Measurements from ENCODE around the gene DYNLT2.

DYNLT2 gene

GRCh38 chr6:169722362-169723199, 28.8 kb downstream of the DYNLT2 start:
- in situ Hi-C loops (cut with HindIII; ENCODE audit: low sequenced_read_pairs) = no loop called here
- H3K4me3 ChIP-seq (ENCODE audit: low read depth, low read length) = peak overlapping the region; percentile 72
- peak; percentile 67 for DNase-seq (ENCODE audit: low read depth)
- no peak for TF ChIP-seq CTCF (IDR thresholded peaks at IDR 0.05; ENCODE audit: low read depth, low read length, missing control alignments)

GRCh38 chr6:169720207-169720855, 31.0 kb downstream of the DYNLT2 start:
- in situ Hi-C loops (cut with HindIII; ENCODE audit: low sequenced_read_pairs) = no loop called here
- no peak for DNase-seq (ENCODE audit: low read depth)
- TF ChIP-seq CTCF (IDR thresholded peaks at IDR 0.05; ENCODE audit: low read depth, low read length, missing control alignments) = no peak
- no peak overlapping the region for H3K4me3 ChIP-seq (ENCODE audit: low read depth, low read length)

- in situ Hi-C loops (cut with HindIII; ENCODE audit: low sequenced_read_pairs) = no loop called here
- TF ChIP-seq CTCF (IDR thresholded peaks at IDR 0.05; ENCODE audit: low read depth, low read length, missing control alignments) = no peak
- no peak overlapping the region for H3K4me3 ChIP-seq (ENCODE audit: low read depth, low read length)
- no peak for DNase-seq (ENCODE audit: low read depth)
Measured at GRCh38 chr6:169719117-169719516, 32.3 kb downstream of the DYNLT2 start.

- in situ Hi-C loops (cut with HindIII; ENCODE audit: low sequenced_read_pairs) = no loop called here
- no peak overlapping the region for H3K4me3 ChIP-seq (ENCODE audit: low read depth, low read length)
- no peak for TF ChIP-seq CTCF (IDR thresholded peaks at IDR 0.05; ENCODE audit: low read depth, low read length, missing control alignments)
- DNase-seq (ENCODE audit: low read depth) = no peak
Measured at GRCh38 chr6:169714595-169714994, 36.8 kb downstream of the DYNLT2 start.

- no peak overlapping the region for H3K4me3 ChIP-seq (ENCODE audit: low read depth, low read length)
- no peak for TF ChIP-seq CTCF (IDR thresholded peaks at IDR 0.05; ENCODE audit: low read depth, low read length, missing control alignments)
- no peak for DNase-seq (ENCODE audit: low read depth)
- in situ Hi-C loops (cut with HindIII; ENCODE audit: low sequenced_read_pairs) = no loop called here
Measured at GRCh38 chr6:169714178-169714577, 37.2 kb downstream of the DYNLT2 start.

- TF ChIP-seq CTCF (IDR thresholded peaks at IDR 0.05; ENCODE audit: low read depth, low read length, missing control alignments) = no peak
- no peak for DNase-seq (ENCODE audit: low read depth)
- no peak overlapping the region for H3K4me3 ChIP-seq (ENCODE audit: low read depth, low read length)
- in situ Hi-C loops (cut with HindIII; ENCODE audit: low sequenced_read_pairs) = no loop called here
Measured at GRCh38 chr6:169710009-169710408, 41.4 kb downstream of the DYNLT2 start.

Measured in astrocyte of the cerebellum (primary cell).